ENCODE data around the gene CPD. TPM values are rescaled to one million over a fixed set of nuclear protein-coding genes. Genes with fewer than 3 reads are reported as not detected.
"Not testable (repeated sequence)": the region's sequence is repeated elsewhere in the genome, so short reads cannot be mapped to it uniquely, and the experiment has no call there.

The CPD gene
- polyA plus RNA-seq, 2 of the 4 experiments (the other 2 are of a cell fraction): 22.4 to 83.3 TPM

GRCh38 chr17:30405161-30405560 lies 26.4 kb downstream of the CPD start:
- peak overlapping the region; percentile 67 for H3K4me2 ChIP-seq
- TF ChIP-seq MAFK (IDR thresholded peaks at IDR 0.05; ENCODE audit: partially characterized antibody) (peak; percentile 66), HES2 (IDR thresholded peaks at IDR 0.05) (no peak), ZFP36 (IDR thresholded peaks at IDR 0.05; ENCODE audit: borderline replicate concordance, partially characterized antibody) (no peak), ESRRA (IDR thresholded peaks at IDR 0.05; ENCODE audit: borderline replicate concordance, low read length) (no peak), SREBF2 (IDR thresholded peaks at IDR 0.05) (no peak), CTCF (IDR thresholded peaks at IDR 0.05) (no peak), USF2 (IDR thresholded peaks at IDR 0.05) (no peak), EHMT2 (IDR thresholded peaks at IDR 0.05; ENCODE audit: low read depth) (no peak)
- ATAC-seq: peak in 1 of 2 experiments; percentile 36; a peak in 3 of 6 replicates
- H3K4me3 ChIP-seq: no peak overlapping the region
- H3K27ac ChIP-seq: peak overlapping the region; percentile 43 to 80
- no peak for DNase-seq (ENCODE audit: low read depth in 1 of 2, low spot score in 1 of 2)
- no peaks in the 10 kb centered on the region for H3K9me3 ChIP-seq
- CTCF ChIA-PET: interaction anchor here (1.5 kb wide), 1 partner anchor 66 kb away, joined by 4 read pairs; no protein-coding TSS in a partner anchor
- POLR2A ChIA-PET: interaction anchor here (0.6 to 1.0 kb wide), 3 partner anchors 11 to 272 kb away, joined by 3 to 5 read pairs (median 5); no protein-coding TSS in a partner anchor
- peaks cover 20% of the 10 kb centered on the region for H3K4me1 ChIP-seq
- FAIRE-seq: no peak

GRCh38 chr17:30410627-30411026 lies 31.9 kb downstream of the CPD start:
- TF ChIP-seq MAFK (IDR thresholded peaks at IDR 0.05; ENCODE audit: partially characterized antibody): peak; percentile 14
- H3K4me3 ChIP-seq; CTCF ChIA-PET; ATAC-seq; H3K4me1 ChIP-seq; DNase-seq (ENCODE audit: low read depth in 1 of 2, low spot score in 1 of 2); FAIRE-seq; H3K9me3 ChIP-seq; H3K4me2 ChIP-seq; POLR2A ChIA-PET; H3K27ac ChIP-seq: not testable (repeated sequence)
- 95% methylated on average over 2 of the region's 2 CpGs for WGBS (ENCODE audit: missing lambda C conversion rate)

- WGBS (ENCODE audit: missing lambda C conversion rate): 86% methylated on average over 3 of the region's 3 CpGs
These were observed 33.3 kb downstream of the CPD start for GRCh38 chr17:30412008-30412496.

GRCh38 chr17:30413109-30413508 lies 34.4 kb downstream of the CPD start:
- H3K4me3 ChIP-seq: no peak overlapping the region
- no peak overlapping the region for H3K27ac ChIP-seq
- ChIA-PET CTCF (no interaction called here), POLR2A (no interaction called here)
- no peaks in the 10 kb centered on the region for H3K4me1 ChIP-seq
- no peak for DNase-seq (ENCODE audit: low read depth in 1 of 2, low spot score in 1 of 2)
- ATAC-seq: no peak
- 83% methylated on average over 4 of the region's 4 CpGs for WGBS (ENCODE audit: missing lambda C conversion rate)
- H3K9me3 ChIP-seq: no peaks in the 10 kb centered on the region
- no peak for TF ChIP-seq CEBPB (IDR thresholded peaks at IDR 0.05)
- TF ChIP-seq EP300 (IDR thresholded peaks at IDR 0.05): no peak
- no peak for TF ChIP-seq FOXS1 (CRISPR knock-in tag; IDR thresholded peaks at IDR 0.05)
- TF ChIP-seq GATA3 (IDR thresholded peaks at IDR 0.05; ENCODE audit: borderline replicate concordance): no peak
- no peak for TF ChIP-seq HES2 (IDR thresholded peaks at IDR 0.05)
- TF ChIP-seq NR3C1 (IDR thresholded peaks at IDR 0.05): no peak
- no peak for TF ChIP-seq RAD21 (conservative IDR thresholded peaks at IDR 0.05 in 1 of 2, IDR thresholded peaks at IDR 0.05 in 1 of 2)
- TF ChIP-seq TFCP2L1 (CRISPR knock-in tag; IDR thresholded peaks at IDR 0.05): no peak
- no peak for TF ChIP-seq TP53 (CRISPR knock-in tag; IDR thresholded peaks at IDR 0.05)
- TF ChIP-seq MAFK (IDR thresholded peaks at IDR 0.05; ENCODE audit: partially characterized antibody): no peak
- no peak for TF ChIP-seq MYC (IDR thresholded peaks at IDR 0.05; ENCODE audit: borderline replicate concordance, low read length)
- no peak for TF ChIP-seq RFX5 (IDR thresholded peaks at IDR 0.05)
- TF ChIP-seq MAX (IDR thresholded peaks at IDR 0.05): no peak
- no peak for TF ChIP-seq BCL3 (IDR thresholded peaks at IDR 0.05)
- TF ChIP-seq JUNB (IDR thresholded peaks at IDR 0.05): no peak
- no peak for TF ChIP-seq CHD4 (IDR thresholded peaks at IDR 0.05; ENCODE audit: borderline replicate concordance)
- no peak for TF ChIP-seq KDM5A (IDR thresholded peaks at IDR 0.05)
- no peak for TF ChIP-seq BHLHE40 (IDR thresholded peaks at IDR 0.05; ENCODE audit: low read depth, low read length)
- FAIRE-seq: no peak
- H3K4me2 ChIP-seq: no peak overlapping the region

More at GRCh38 chr17:30412008-30412496, 33.3 kb downstream of the CPD start:
- H3K4me1 ChIP-seq; H3K4me3 ChIP-seq; H3K9me3 ChIP-seq; H3K27ac ChIP-seq; DNase-seq (ENCODE audit: low read depth in 1 of 2, low spot score in 1 of 2); ATAC-seq; FAIRE-seq; POLR2A ChIA-PET; H3K4me2 ChIP-seq: not testable (repeated sequence)
- CTCF ChIA-PET: interaction anchor here (0.9 kb wide), 1 partner anchor 65 kb away, joined by 3 read pairs; the partner anchor contains the start of gene GOSR1
- peak; percentile 1 for TF ChIP-seq MAFK (IDR thresholded peaks at IDR 0.05; ENCODE audit: partially characterized antibody)
